Measurements from ENCODE around the gene PTPRE. TPM values are rescaled to one million over a fixed set of nuclear protein-coding genes. Genes with fewer than 3 reads are reported as not detected.

Gene PTPRE
- total RNA-seq, 1 experiment from 2014 or later = 0.70 TPM

DNA sequence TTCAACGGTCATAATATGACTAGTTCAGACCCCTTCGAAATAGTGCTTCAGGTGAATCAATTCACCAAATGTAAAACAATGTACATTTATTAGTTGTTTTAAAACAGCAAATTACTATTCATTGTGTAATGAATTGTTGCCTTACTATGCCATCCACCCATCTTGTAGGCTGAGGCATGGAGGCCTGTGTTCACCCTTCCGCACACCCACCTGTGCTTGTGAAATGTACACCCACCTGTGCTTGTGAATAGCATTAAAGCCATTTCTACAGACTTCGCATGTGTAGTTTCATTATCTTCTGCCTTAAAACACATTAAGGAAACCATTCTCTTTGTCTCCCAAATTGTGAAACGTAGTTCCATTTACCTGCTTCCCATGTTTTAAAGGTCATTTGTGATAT, 31.0 kb upstream of the PTPRE start:
- H3K9me3 Mint-ChIP-seq = no peaks in the 10 kb centered on the region
- H2BK5ac ChIP-seq (ENCODE audit: insufficient read length, low read length) = no peak overlapping the region
- no peak overlapping the region for H3K18ac ChIP-seq (ENCODE audit: insufficient read length, low read depth, low read length)
- no peak overlapping the region for H3K4ac ChIP-seq (ENCODE audit: low read depth, low read length)
- H4K20me1 ChIP-seq (ENCODE audit: control insufficient read depth, insufficient read depth, insufficient read length) = no peaks in the 10 kb centered on the region
- H3K79me2 ChIP-seq (ENCODE audit: insufficient read depth, low read length) = no peaks in the 10 kb centered on the region
- H4K91ac ChIP-seq (ENCODE audit: insufficient read length, low read depth, low read length) = no peak overlapping the region
- no peak overlapping the region for H3K27ac ChIP-seq (ENCODE audit: insufficient read length, low read depth, low read length)
- H3K56ac ChIP-seq (ENCODE audit: insufficient read length, low read depth, low read length) = no peak overlapping the region
- H2AFZ ChIP-seq (ENCODE audit: low read length) = no peak overlapping the region
- no peak overlapping the region for H2BK120ac ChIP-seq (ENCODE audit: low read depth, low read length, poor library complexity, severe bottlenecking)
- H4K8ac ChIP-seq (replicated peaks; ENCODE audit: insufficient read length, low read depth, low read length) = no peak overlapping the region
- H2BK20ac ChIP-seq (ENCODE audit: low read depth, low read length, poor library complexity, severe bottlenecking) = no peak overlapping the region
- no peak overlapping the region for H3T11ph ChIP-seq (ENCODE audit: low read length)
- H3K4me1 Mint-ChIP-seq = no peaks in the 10 kb centered on the region
- H3K4me3 Mint-ChIP-seq = no peak overlapping the region
- H2BK15ac ChIP-seq (ENCODE audit: low read depth, low read length) = no peak overlapping the region
- no peak overlapping the region for H2AK5ac ChIP-seq (ENCODE audit: insufficient read length, low read length)
- H3K23me2 ChIP-seq (ENCODE audit: insufficient read length, low read depth, low read length, poor library complexity, severe bottlenecking) = no peaks in the 10 kb centered on the region
- no peak overlapping the region for H3K4me2 ChIP-seq (ENCODE audit: insufficient read depth, insufficient read length, low read length)
- H3K79me1 ChIP-seq (ENCODE audit: insufficient read depth, low read depth, low read length, poor library complexity, severe bottlenecking) = no peaks in the 10 kb centered on the region
- no peak overlapping the region for H3K27ac Mint-ChIP-seq
- no peak overlapping the region for H2BK12ac ChIP-seq (ENCODE audit: insufficient read length, low read depth, low read length)
- peaks cover 3% of the 10 kb centered on the region for H3K27me3 Mint-ChIP-seq (ENCODE audit: low read depth)
- no peak overlapping the region for H3K23ac ChIP-seq (ENCODE audit: insufficient read length, low read depth, low read length)
- TF ChIP-seq, protein P1, sequence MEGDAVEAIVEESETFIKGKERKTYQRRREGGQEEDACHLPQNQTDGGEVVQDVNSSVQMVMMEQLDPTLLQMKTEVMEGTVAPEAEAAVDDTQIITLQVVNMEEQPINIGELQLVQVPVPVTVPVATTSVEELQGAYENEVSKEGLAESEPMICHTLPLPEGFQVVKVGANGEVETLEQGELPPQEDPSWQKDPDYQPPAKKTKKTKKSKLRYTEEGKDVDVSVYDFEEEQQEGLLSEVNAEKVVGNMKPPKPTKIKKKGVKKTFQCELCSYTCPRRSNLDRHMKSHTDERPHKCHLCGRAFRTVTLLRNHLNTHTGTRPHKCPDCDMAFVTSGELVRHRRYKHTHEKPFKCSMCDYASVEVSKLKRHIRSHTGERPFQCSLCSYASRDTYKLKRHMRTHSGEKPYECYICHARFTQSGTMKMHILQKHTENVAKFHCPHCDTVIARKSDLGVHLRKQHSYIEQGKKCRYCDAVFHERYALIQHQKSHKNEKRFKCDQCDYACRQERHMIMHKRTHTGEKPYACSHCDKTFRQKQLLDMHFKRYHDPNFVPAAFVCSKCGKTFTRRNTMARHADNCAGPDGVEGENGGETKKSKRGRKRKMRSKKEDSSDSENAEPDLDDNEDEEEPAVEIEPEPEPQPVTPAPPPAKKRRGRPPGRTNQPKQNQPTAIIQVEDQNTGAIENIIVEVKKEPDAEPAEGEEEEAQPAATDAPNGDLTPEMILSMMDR (conservative IDR thresholded peaks at IDR 0.05) = no peak
- no peaks in the 10 kb centered on the region for H3K9me3 ChIP-seq (ENCODE audit: control insufficient read depth, low read depth, low read length)
- no peaks in the 10 kb centered on the region for H3K36me3 Mint-ChIP-seq (ENCODE audit: insufficient read depth in 1 of 3, low read depth in 3 of 3)
- H3K27me3 ChIP-seq (ENCODE audit: insufficient read depth, low read length) = no peaks in the 10 kb centered on the region
- no peaks in the 10 kb centered on the region for H3K4me1 ChIP-seq (ENCODE audit: insufficient read depth, low read length)
- H4K5ac ChIP-seq (ENCODE audit: insufficient read length, low read depth, low read length) = no peak overlapping the region
- no peak for DNase-seq
- H3K9ac ChIP-seq (ENCODE audit: extremely low read depth, insufficient read length, low read length) = no peak overlapping the region
- WGBS (ENCODE audit: extremely low coverage, insufficient read length, low lambda C conversion rate) = no CpG with 5 or more reads among the region's 5 CpGs
- no peak overlapping the region for H3K14ac ChIP-seq (ENCODE audit: insufficient read depth, low read length)

Data from H9 (cell line).